Fibroblast of upper back skin (primary cell): Measurements from ENCODE around the gene FHL2.
A peak's percentile ranks its signal among the peaks of the same experiment; 100 is the strongest.
"Not testable (repeated sequence)": the region's sequence is repeated elsewhere in the genome, so short reads cannot be mapped to it uniquely, and the experiment has no call there.

Experiments used
- DNase-seq: peaks from one replicate; pipeline ENCODE4 v3.0.0-alpha.2; 2013

Gene FHL2

GRCh38 chr2:105398336-105399206 lies at the start of gene FHL2:
FHL2 (minus strand) TSS chr2:105399051; CDS start chr2:105386516, 12,535 bp downstream.
- DNase-seq = peak; percentile 85

GRCh38 chr2:105447476-105447875 lies 48.6 kb upstream of the FHL2 start:
- DNase-seq = no peak

- DNase-seq = no peak
Measured at GRCh38 chr2:105446501-105446900, 47.6 kb upstream of the FHL2 start.

- no peak for DNase-seq
Measured at GRCh38 chr2:105445976-105446375, 47.1 kb upstream of the FHL2 start.

- no peak for DNase-seq
Measured at GRCh38 chr2:105445498-105445897, 46.6 kb upstream of the FHL2 start.

GRCh38 chr2:105443617-105444598 lies 45.1 kb upstream of the FHL2 start:
- DNase-seq = no peak

- DNase-seq = no peak
Measured at GRCh38 chr2:105442721-105443120, 43.9 kb upstream of the FHL2 start.

GRCh38 chr2:105442056-105442455 lies 43.2 kb upstream of the FHL2 start:
- no peak for DNase-seq

- DNase-seq = no peak
Measured at GRCh38 chr2:105439141-105439540, 40.3 kb upstream of the FHL2 start.

- peak; percentile 25 for DNase-seq
Measured at GRCh38 chr2:105438104-105438929, 39.5 kb upstream of the FHL2 start.

GRCh38 chr2:105437708-105438103 lies 38.9 kb upstream of the FHL2 start:
- peak; percentile 72 for DNase-seq

GRCh38 chr2:105432749-105433148 lies 33.9 kb upstream of the FHL2 start:
- no peak for DNase-seq

- no peak for DNase-seq
Measured at GRCh38 chr2:105432044-105432399, 33.2 kb upstream of the FHL2 start.

GRCh38 chr2:105431367-105432043 lies 32.7 kb upstream of the FHL2 start:
- peak; percentile 62 for DNase-seq

GRCh38 chr2:105428387-105429018 lies 29.7 kb upstream of the FHL2 start:
- DNase-seq = no peak

GRCh38 chr2:105427485-105427884 lies 28.6 kb upstream of the FHL2 start:
- no peak for DNase-seq

- no peak for DNase-seq
Measured at GRCh38 chr2:105426626-105427292, 27.9 kb upstream of the FHL2 start.

- DNase-seq = no peak
Measured at GRCh38 chr2:105425936-105426625, 27.2 kb upstream of the FHL2 start.

- DNase-seq = not testable (repeated sequence)
Measured at GRCh38 chr2:105424836-105425235, 26.0 kb upstream of the FHL2 start.

GRCh38 chr2:105422801-105423200 lies 23.9 kb upstream of the FHL2 start:
- DNase-seq = no peak
